ENCODE measurements around the gene TP73.

Gene TP73

DNA sequence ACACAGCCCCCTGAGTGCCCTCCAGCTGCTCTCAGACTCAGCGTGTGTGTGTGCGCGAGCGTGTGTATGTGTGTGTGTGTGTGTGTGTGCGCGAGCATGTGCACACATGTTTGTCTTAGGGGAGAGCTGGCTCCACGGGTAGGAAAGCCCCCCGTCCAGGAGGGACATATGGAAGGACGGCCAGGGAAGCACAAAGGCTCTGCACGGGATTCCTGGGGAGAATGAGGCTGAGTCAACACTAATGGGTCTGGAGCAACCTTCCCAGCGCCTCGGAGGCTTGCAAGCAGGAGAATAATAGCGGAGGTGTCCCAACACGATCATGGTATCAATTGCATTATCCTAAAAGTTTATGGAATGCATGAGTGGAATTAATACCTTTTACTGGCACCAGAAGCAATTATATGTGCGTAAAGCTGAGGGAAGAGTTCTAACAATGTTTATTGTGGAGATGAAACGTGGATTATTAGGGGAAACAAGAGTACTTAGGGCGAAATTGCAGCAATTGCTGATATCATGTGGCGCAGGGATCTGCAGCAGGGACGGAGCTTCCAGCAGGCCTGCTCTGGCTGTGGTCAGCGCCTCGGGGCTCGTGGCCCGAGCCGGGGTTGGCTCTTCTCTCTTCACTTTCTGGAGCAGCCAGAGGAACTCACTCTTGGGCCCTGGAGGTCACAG is 59.6 kb downstream of the TP73 start:
- DNase-seq, result no peak

DNA sequence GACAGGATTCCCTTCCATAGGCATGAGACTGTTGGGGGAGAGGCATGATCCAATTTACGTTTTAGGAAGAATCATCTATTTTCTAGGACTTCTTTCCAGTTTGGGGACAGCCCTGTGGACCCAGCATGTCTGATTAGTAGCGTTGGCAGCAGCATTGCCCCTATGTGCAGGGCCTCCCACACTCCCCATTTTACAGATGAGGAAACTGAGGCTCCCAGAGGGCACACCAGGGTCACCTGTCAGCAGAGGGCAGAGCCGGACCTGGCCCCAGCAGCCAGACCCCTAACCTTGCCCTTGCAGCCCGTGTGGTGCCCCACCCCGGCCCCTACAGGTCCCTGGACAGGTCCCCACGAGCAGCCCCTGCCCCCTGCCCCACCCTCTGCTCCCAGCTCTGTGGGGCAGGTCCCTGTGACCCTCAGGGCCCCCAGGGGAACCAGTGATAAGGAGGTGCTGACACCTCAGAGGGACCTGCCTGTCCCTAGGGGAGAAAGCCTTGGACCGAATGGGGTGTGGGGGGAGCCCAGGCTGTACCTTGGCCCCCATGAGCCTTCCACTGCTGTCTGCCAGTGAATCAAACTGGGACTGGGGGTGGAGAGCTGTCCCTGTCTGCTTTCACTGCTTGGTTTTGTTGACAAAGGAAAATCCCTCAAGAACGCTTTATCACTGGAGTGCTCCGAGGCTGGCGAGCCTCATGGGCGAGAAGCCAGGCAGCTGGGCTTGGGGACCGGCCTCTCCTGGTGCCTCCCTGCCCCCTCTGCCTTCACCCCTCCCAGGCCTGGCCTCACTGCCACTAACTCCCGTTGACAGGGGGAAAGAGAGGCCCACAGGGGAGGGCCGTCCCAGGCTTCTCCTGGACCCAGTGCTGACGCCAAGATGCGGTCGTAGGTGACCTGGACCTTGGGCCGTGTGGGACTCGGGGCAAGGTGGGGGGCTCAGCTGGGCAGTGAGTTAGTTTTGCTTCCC is 60.5 kb downstream of the TP73 start:
- no peak for DNase-seq

DNA sequence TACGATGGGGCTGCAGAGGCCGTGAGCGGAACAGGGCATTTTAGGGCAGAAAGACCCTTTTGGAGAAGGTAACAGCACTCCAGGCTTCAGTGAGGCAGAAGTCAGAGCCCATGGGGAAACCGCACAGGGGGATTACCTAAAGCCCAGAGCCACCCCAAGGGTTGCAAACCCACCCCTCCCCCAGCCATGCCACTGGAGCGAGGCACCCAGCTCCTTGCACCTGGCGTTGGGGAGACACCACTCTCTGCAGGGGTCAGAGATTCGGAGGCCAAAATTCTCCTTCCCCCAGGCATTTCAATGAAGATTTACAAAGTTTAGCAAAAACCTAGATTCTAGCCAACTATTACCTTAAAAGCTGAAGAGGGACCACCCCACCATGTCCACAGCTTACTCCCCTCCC is 61.5 kb downstream of the TP73 start:
- no peak for DNase-seq

DNA sequence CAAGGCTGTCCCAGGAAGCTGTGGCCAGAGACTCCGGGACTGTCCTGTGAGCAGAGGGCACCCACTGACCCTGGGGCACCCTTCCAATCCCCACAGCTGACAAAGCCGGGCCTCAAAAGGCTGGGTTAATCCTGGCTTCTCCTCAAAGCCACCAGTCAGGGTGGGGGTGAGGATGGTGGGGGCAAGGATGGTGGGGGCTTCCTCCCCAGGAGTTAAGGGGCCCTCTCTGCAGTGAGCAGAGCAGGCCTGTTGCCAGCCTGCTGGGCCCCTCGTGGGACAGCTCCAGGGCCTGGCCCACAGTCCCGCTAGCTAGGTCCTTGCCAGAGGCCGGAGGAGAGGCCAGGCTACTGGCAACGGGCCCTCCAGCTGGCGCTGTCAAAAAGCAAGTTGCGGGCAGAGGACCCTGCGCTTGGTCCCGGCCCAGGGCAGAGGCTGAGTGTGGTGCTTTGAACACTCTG is 62.0 kb downstream of the TP73 start:
- no peak for DNase-seq

DNA sequence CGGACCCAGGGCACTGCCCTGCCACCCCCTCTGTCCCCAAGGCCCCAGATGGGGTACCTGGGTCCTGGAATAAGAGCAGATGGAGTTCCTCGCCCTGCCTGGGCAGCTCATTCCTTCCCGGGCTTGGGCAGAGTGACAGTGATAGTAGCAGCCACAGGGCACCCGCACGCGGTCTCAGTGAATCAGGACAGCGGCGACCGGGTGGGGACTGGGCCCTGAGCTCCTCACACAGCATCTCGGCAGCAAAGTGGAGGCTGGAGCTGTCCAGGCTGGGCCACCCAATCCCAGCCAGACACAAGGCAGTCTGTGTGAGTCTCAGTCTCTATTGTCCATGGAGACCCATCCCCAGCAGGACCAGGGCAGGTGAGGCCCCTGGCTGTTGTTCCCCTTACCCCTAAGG is 62.5 kb downstream of the TP73 start:
- DNase-seq, result no peak

DNA sequence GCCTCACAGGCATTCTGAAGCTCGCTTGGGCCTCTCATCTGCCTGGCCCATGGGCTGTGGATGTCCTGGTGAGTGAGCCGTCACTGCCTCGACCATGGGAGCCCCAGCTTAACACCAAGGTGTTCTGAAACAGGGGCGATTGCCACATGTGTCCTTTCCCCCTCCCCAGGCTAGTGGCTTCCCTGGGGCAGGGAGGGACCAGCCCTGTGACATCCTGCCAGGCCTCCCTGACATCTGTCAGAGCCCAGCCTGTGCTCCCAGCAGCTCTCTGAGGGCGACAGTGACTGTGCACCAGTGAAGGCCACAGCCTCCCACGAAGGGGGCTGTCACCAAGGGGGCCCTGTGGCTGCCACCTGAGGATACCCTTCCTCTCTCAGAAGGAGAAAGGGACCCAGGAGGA is 64.0 kb downstream of the TP73 start:
- DNase-seq, result no peak

DNA sequence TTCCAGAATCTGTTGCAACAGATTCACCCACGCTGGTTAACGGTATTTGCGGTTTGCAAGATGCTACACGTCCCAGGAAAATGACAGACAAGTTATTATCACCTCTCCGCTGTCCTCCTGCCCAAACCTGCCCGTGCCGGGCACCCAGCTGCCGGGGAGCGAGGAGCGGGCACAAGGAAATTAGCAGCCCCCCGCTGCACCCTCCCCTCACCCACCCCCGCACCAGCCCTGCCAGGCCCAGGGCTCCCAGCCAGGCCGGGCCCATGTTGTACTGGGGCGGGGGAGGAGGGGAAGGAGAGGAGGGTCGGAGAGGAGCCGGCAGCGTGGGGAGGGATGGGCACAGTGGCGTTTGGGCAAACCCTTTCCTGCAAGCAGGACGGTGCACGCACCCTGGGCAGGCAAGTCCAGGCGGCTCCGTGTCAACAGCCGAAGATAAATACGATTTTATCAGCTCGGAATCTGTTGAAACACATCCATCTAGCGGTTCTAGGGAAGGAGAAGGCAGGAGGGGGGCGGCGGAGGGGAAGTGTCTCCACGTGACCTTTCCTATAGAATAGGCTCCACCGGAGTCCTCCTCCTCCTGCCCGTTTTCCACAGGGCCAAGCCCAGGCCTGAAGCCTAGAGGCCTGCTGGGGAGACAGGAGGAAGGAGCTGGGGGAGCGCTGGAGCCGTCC is 64.9 kb downstream of the TP73 start:
- no peak for DNase-seq

DNA sequence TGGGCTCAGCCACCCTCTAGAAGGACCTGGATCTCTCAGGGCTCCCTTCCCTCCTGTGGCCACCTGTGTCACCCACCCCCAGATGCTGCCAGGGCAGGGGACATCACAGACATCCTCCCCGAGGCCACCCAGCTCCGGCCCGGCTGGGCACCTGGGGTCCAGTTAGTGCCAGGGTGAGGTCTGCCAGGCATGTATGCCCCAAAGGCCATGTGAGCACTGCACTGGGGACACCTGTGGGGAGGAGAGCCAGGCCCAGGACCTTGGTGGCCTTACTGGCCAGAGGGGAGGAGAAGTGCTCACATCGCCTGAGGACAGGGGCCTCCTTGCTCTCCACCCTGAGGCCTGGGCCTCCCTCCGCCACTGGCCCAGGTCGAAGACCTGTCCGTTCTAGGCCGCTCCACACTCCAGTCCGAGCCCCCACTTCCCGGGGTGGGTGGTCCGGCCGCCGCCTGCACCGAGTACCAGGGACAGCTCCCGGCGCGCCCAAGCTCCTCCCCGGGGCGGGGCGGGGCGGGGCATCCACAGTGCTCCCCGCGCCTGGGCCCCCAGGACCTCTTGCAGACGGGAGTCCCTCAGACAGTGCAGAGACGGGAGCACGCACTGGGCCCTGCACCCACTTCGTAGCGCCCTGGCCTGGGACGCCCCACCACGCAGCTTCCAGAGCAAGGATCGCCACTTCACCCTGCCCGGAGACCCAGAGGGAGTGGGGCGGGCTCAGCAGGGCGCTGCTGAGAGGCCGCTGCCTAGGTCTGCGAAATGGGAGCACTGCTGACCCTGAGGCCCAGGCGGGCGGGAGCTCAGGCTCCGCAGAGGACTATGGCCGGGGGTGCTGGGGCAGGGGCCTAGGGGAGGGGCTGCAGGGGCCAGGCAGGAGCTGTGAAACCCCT is 65.6 kb downstream of the TP73 start:
- DNase-seq, result no peak

DNA sequence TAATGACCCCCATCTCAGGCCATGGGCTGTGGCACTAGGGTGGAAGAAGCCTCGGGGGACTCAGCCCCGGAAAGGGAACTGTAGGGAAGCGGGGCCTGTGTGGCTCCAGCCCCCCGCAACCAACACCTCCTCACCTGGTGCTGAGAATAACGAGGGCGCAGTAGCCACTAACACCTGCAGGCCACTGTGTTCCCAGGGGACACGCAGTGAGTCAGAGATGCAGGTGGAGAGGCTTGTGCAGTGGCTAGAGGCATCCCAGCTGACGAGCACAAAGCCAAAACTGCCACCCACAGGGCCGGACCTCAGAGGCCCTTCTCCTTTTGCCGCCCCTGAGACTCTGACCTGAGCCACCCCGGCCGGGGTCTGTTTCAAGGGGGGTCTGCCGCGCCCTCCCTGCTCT is 66.4 kb downstream of the TP73 start:
- DNase-seq, result no peak

DNA sequence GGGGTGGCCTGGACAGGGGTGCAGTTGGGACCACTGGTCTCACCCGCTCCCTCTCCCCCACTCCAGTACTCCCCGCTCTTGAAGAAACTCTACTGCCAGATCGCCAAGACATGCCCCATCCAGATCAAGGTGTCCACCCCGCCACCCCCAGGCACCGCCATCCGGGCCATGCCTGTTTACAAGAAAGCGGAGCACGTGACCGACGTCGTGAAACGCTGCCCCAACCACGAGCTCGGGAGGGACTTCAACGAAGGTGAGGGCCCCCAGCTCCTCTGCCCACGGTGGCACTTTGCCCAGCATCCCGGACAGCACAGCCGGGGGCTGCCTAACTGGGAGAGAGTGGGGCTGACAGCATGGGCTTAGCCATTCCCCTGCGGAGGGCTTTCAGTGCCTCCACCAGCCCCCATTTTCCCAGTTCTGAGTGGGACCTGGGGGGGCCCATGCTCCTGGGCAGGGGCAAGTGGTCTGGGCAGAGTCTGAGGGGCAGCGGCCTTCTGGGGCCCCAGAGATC is 69.7 kb downstream of the TP73 start:
- DNase-seq, result no peak

DNA sequence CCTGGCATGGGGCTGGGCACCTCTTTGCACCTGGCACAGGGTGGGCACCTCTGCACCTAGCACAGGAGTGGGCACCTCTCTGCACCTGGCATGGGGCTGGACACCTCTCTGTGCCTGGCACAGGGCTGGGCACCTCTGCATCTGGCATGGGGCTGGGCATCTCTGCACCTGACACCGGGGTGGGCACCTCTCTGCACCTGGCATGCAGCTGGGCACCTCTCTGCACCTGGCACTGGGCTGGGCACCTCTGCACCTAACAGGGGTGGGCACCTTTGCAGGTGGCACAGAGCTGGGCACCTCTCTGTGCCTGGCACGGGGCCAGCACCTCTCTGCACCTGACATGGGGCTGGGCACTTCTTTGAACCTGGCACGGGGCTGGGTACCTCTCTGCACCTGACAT is 70.5 kb downstream of the TP73 start:
- no peak for DNase-seq

DNA sequence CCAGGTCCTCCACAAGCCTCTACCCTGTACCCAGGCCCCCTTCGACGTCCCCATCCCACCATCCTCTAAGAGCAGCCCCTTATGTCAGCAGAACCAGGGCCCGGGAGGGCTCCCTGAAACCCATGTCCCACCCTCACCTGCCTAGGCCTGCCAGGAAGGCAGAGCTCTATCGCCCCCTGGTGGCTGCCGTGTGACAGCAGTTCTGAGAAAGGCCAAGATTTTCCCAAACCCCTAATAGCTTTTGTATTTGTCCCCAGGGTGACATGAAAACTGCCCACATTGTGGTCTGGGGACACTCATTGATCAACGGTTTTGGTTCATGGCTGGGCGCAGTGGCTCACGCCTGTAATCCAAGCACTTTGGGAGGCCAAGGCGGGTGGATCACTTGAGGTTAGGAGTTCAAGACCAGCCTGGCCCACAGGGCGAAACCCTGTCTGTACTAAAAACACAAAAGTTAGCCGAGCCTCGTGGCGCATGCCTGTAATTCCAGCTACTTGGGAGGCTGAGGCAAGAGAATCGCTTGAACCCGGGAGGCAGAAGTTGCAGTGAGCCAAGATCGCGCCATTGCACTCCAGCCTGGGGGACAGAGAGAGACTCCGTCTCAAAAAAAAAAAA is 72.2 kb downstream of the TP73 start:
- DNase-seq, result peak; percentile 74 to 75

DNA sequence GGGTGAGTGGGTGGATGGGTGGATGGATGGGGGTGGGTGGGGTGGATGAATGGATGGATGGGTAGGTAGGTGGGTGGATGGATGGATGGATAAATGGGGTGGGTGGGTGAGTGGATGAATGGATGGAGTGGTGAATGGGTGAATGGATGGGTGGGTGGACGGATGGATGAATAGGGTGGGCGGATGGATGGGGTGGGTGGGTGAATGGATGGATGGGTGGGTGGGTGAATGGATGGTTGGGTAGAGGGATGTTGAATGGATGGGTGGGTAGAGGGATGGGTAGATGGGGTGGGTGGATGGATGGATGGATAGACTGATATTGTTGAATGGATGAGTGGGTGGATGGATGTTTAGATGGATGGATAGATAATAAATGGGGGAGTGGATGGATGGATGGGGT is 73.0 kb downstream of the TP73 start:
- DNase-seq, result no peak

DNA sequence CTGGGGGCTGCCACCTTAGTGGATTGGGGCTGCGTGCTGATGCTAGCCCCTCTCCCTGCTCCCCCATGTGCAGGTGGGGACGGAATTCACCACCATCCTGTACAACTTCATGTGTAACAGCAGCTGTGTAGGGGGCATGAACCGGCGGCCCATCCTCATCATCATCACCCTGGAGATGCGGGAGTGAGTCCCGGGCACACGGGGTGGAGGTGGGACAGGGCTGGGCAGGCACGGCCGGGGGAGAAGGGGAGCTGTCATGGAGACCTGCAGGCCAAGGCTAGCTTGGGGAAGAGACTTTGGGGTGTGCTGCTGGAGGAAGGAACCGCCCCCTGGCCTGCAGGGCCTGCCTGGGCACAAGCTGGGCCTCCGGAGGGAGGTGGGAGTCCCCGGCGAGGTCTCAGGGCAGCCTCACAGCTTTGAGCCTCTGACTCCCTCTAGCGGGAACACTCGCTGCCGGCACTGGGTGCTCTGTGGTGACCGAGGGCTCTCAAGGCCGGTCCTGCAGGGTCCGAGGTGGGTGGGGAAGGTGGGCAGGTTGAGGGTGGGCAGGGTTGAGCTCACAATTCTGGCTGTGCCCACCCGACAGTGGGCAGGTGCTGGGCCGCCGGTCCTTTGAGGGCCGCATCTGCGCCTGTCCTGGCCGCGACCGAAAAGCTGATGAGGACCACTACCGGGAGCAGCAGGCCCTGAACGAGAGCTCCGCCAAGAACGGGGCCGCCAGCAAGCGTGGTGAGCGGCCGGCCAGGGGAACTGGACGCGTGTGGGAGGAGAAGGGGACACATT is 74.9 kb downstream of the TP73 start:
- DNase-seq, result no peak

DNA sequence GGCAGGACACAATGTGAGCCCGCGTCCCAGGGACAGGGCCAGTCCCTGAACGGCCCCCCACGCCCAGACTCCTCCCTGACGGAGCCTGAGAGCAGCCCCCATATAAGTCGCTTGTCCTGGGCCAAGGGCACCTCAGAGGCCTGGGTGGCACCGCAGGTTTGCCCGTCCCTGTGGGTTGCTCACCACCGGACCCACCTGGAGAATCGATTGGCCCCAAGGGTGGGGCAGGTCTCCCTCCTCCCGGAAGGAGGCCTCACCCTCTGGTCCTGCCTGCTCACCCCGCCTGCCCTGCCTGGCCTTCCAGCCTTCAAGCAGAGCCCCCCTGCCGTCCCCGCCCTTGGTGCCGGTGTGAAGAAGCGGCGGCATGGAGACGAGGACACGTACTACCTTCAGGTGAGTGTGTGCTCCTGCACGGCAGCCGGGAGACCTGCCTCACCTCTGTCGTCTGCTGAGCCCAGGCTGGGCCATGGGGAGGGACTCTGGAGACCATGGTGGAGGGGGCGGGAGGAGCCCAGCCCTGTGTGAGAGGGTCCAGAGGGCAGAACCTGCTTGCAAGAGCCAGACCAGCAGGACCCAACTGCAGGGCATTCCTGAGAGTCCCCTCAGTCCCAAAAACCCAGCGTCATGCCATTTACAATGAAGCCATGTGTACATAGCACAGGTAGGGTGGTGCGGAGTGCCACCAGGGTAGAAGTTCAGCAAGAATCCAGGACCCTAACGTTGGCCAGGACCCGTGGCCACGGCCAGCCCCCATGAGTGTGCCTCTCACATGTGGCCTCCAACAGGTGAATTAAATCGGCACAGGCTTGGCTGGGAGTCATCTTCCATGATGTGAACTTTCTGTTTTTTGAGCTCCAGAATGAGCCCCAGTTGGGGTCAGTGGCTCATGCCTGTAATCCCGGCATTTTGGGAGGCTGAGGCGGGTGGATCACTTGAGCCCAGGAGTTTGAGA is 75.8 kb downstream of the TP73 start:
- DNase-seq, result no peak

DNA sequence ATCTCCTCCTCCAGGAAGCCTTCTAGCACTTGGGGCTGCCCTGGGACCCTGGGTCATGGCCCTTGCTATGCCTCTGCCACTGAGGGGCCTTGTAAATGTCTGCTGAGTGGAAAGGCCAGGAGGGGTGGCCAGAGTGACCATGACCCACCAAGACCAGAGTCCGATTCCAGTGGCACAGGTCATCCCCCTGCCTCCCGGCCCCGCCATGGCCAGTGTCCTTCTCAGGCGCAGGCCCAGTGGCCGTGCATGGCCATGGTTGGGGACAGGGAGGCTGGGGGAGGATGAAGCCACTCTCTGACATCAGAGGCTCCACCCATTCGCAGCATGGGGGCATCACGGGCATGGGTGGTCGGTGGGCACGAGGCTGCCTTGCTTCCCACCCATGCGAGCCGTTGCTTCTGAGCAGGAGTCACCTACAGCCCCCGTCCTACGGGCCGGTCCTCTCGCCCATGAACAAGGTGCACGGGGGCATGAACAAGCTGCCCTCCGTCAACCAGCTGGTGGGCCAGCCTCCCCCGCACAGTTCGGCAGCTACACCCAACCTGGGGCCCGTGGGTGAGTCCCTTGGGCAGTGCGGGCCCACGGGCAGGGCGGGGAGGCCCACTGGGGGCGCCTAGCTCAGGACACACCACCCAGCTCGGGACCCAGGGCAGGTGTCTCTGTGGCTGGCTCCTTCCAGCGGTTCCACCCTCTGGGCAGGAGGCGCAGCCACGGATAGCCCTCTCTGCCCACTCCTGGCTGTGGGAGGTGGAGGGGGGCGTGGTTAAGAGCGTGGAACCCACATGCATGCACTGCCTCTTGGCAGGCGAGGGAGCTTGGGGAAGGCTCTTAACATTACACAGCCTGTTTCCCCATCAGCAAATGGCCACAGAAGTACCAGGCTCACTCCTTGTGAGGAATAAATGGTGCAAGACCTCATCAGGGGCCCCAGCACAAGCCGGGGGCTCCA is 77.6 kb downstream of the TP73 start:
- DNase-seq, result no peak

DNA sequence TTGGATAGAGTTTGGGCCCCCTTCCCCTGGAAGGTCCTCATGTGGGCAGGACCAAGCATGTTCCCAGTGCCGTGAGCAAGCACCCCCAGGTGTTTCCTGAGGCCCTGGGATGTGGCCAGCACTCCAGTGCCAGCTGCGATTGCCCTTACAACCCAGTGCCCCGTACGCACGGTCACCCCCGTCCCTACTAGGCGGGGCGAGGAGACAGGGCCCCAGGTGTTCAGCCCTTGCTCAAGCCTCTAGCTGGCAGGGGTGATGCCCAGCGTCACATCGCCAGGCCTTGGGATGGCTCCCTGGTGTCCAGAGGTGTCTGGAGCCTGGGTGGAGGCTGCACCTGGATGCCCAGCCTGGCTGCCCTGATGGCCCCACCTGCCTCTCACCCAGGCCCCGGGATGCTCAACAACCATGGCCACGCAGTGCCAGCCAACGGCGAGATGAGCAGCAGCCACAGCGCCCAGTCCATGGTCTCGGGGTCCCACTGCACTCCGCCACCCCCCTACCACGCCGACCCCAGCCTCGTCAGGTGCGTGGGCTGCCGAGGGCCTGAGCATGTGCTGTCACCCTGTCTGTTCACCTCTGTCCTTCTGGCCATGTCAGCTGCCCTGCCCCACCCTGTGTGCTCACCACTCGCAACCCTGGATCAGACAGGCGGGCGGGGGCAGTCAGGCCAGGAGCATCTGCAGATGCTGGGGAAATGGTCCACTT is 78.4 kb downstream of the TP73 start:
- DNase-seq, result no peak

Measured in activated CD4-positive, alpha-beta T cell treated with anti-CD3 and anti-CD28 coated beads, Interleukin-2, amount 50 U/mL, for 4 hours (primary cell).